Astrocyte of the spinal cord (primary cell): ENCODE data around the gene ACOT11.

Experiments used
- DNase-seq: peaks from one replicate; pipeline ENCODE4 v3.0.0; 2011; ENCODE audit warnings: low read depth, low spot score
- H3K4me3 ChIP-seq: 2 replicates; pipeline ENCODE4 v1.5.1; 2011; ENCODE audit warnings: low read depth, mild to moderate bottlenecking, low read length, moderate library complexity
- in situ Hi-C: cut with HindIII; loops from 2 replicates; pipeline ENCODE4 v1.10.0; 2017; ENCODE audit warnings: low sequenced_read_pairs
- TF ChIP-seq, protein P1 (sequence below): IDR thresholded peaks from 2 replicates; pipeline ENCODE4 v1.5.1; 2012; ENCODE audit warnings: low read depth, mild to moderate bottlenecking, low read length, inconsistent platforms

ACOT11 gene

DNA sequence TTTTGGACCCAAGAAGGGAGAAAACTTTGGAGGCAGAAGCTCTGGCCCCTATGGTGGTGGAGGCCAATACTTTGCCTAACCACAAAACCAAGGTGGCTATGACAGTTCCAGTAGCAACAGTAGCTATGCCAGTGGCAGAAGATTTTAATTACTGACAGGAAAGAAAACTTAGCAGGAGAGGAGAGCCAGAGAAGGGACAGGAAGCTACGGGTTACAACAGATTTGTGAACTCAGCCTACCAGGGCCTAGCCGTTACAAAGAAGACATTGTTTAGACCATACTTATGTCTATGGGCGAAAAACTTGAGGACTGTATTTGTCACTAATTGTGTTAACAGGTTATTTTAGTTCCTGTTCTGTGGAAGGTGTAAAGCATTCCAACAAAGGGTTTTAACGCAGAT is 10.4 kb upstream of the ACOT11 start:
- H3K4me3 ChIP-seq = no peak overlapping the region
- no peak for DNase-seq
- TF ChIP-seq, protein P1, sequence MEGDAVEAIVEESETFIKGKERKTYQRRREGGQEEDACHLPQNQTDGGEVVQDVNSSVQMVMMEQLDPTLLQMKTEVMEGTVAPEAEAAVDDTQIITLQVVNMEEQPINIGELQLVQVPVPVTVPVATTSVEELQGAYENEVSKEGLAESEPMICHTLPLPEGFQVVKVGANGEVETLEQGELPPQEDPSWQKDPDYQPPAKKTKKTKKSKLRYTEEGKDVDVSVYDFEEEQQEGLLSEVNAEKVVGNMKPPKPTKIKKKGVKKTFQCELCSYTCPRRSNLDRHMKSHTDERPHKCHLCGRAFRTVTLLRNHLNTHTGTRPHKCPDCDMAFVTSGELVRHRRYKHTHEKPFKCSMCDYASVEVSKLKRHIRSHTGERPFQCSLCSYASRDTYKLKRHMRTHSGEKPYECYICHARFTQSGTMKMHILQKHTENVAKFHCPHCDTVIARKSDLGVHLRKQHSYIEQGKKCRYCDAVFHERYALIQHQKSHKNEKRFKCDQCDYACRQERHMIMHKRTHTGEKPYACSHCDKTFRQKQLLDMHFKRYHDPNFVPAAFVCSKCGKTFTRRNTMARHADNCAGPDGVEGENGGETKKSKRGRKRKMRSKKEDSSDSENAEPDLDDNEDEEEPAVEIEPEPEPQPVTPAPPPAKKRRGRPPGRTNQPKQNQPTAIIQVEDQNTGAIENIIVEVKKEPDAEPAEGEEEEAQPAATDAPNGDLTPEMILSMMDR = no peak
- in situ Hi-C loops = no loop called here

DNA sequence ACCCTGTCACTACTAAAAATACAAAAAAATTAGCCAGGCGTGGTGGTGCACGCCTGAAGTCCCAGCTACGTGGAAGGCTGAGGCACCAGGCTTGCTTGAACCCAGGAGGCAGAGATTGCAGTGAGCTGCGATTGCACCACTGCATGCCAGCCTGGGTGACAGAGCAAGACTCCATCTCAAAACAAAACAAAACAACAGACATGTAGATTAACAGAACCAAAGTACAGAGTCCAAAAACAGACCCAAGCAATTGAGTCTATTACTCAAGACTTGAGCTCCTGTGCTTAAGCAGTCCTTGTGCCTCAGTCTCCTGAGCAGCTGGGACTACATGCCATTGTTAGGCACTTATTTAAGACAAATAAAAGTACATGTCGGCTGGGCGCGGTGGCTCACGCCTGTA is 9.5 kb upstream of the ACOT11 start:
- TF ChIP-seq, protein P1 = no peak
- no peak for DNase-seq
- in situ Hi-C loops = no loop called here
- no peak overlapping the region for H3K4me3 ChIP-seq

DNA sequence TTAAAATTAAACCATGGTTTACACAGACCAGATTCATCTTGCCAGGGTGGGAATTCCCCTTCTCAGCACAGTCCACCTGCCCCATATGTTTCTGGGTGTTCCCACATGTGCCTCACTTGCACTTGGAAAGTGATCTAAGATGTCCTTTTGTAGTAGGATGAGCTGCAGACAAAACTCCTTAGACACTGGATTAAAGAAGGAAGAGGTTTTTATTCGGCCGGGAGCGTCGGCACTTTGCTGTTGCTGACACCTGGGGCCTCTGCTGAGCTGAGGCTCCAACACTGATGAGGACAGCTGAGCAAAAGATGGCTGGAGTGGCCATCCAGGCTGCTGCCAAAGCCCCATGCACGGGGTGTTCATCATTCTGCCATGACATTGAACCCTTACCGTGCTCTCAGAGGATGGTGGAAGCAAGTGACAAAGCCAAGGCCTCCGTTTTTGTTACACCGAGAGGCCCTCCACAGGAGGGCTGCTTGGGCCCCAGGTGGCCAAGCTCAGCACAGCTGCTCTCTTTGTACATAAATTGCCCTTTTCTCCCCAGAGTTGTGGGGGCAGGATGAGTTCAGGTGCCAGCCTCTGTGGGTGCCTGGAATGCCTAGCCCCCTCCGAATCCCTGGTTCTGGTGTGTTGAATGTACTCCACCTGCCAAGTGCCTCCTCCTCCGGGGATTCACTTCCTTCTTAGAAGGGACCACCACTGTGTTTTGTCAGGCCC is 7.3 kb upstream of the ACOT11 start:
- in situ Hi-C loops = no loop called here

DNA sequence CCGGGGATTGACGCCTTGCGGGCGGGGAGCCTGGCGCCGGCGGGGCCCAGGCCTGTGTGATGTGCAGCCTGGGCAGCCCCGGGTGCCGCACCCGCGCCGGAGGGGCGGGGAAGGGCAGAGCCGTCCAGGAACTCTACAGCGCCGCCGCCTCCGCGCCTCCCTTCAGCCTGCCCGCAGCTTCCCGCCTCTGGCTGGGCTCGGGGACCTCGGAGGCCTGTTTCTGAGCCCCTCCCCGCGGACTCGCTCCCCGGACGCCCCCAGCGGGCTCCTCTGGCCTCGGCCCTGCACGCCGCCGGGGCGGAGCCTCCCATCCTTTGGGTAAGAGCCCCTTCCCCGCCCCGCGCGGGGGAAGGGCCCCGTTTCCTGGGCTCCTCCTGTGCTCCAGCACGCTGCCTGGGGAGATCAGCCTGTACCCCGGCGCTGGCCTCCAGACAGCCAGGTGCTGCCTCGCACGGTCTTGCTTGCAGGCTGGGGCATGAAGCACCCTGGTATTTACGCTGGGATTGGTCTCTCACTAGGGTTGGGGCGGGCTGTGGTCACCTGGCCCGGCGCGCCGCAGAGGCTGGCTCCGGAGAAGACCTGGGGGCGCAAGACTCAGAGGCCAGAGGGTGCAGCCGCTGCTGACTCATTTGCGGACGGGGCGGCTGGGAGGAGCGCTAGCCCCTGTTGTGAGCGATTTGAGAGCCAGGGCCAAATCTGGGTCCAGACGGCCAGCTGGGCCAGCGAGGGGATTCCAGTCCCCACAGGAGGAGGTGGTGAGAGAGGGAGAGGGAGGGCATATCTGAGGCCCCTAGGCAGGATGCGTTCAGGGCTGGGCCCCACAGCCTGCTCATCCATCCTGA is 5.7 kb upstream of the ACOT11 start:
- TF ChIP-seq, protein P1 = no peak
- in situ Hi-C loops = no loop called here
- H3K4me3 ChIP-seq = peak overlapping the region; percentile 33
- DNase-seq = peak; percentile 78

More for the DNA sequence above, 7.3 kb upstream of the ACOT11 start:
- no peak overlapping the region for H3K4me3 ChIP-seq
- TF ChIP-seq, protein P1 = no peak
- no peak for DNase-seq

DNA sequence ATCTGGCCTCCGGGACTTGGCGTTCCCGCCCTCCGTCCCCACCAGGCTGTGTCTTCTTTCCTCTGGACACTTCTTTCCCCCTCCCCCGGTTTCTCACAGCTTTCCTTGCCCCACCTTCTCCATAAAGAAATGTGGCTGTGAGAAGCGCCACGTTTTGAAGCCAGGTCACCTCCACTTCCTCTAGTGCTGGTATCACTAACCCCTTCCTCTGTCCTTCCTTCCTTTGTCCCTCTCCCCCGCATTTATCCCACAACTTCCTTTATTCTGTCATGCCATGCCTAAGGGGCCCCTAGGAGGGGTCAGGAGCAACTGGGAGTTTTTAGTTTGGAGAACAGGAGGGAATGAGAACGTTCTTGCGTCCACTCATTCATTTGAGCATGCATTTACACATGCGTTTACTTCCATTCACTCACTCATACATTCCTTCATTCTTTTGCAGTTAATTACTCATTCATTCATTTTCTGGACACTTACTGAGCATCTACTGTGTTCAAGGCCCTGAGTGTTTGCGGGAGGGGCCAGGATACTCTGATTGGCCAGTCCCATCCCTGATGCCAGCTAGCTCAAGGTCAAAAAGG is 5.0 kb upstream of the ACOT11 start:
- DNase-seq = peak; percentile 22

More for the DNA sequence above, 5.0 kb upstream of the ACOT11 start:
- H3K4me3 ChIP-seq = peak overlapping the region; percentile 33
- in situ Hi-C loops = no loop called here
- TF ChIP-seq, protein P1 = no peak
